Gastrocnemius medialis (tissue), 4 donors: ENCODE data around the gene MYO18B.

ENCODE experiments used
- CTCF ChIP-seq, 5 experiments: fragments of 450-650 bp in 3 of 5; fragments of 200-600 bp in 2 of 5; sonication (generic) in 2 of 5; IDR thresholded peaks in 4 of 5; conservative IDR thresholded peaks in 1 of 5; 1 replicate in 4 of 5; 2 replicates in 1 of 5; pipeline ENCODE4 v1.5.1; 2016 to 2019; ENCODE audit warnings: antibody characterized with exemption in 5 of 5, mild to moderate bottlenecking in 3 of 5, moderate library complexity in 3 of 5
- POLR2A ChIP-seq, 2 donors: fragments of 450-650 bp; IDR thresholded peaks; one replicate each; pipeline ENCODE4 v1.6.1; 2017; ENCODE audit warnings: antibody characterized with exemption in 2 of 2, mild to moderate bottlenecking in 2 of 2, moderate library complexity in 2 of 2

- no peak for TF ChIP-seq CTCF (IDR thresholded peaks at IDR 0.05 in 4 of 5, conservative IDR thresholded peaks at IDR 0.05 in 1 of 5)
- TF ChIP-seq POLR2A (IDR thresholded peaks at IDR 0.05): no peak
These were observed 102.6 kb downstream of the MYO18B start for GRCh38 chr22:25844601-25845000.
